Middle frontal gyrus (tissue), 1 donor: ENCODE results near the gene CACNA2D1.
"Not testable (repeated sequence)": the region's sequence is repeated elsewhere in the genome, so short reads cannot be mapped to it uniquely, and the experiment has no call there.

Source experiments
- DNase-seq: peaks from one replicate; pipeline ENCODE4 v3.0.0-alpha.2; 2015; ENCODE audit warnings: low spot score; ENCODE audit errors: extremely low spot score

Gene CACNA2D1

DNA sequence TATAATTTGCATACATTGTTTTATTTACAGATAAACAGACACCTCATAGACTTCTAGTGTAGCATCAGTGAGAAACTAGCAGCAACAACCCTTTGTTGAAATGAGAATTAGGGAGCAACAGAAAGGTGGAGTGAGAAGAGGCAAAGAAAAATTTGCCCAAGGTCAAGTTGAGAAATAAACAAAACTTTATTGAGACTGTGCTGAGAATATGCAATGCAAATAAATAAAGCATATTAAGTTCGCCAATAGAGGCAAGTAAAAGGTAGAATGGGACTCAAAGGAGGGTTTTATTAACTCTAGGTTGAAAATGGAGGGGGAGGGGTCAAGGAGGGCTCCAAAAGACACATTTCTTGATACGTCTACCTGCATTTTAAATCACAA, 49.7 kb downstream of the CACNA2D1 start:
- DNase-seq = no peak

DNA sequence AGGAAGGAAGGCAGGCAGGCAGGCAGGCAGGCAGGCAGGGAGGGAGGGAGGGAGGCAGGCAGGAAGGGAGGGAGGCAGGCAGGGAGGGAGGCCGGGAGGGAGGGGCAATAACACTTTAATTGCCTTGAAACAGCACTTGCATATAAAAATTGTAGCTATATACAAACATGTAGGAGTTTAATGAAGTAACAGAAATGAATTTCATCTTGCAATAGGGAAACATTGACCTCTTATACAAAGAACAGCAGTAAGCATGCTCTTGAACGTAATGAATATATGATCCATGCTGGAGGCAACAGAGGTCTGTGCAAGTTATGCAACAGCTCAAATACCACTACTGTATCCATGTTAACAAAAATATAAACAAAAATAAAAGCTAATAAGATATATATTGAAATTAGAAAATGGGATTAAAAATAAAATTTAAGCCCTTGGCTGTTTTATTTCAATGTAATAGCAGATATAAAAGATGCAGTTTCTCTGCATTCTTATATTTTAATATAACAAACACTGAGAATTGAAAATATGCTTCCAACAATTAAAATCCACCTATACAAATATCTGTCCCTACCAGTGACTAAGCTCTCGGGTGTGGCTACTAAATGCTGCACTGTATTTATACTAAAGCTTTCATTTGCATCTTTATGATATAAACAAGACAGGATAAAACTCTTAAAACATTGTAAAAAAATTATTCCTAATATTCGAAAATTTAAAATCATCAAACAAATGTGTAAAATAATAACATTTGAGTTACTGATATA, 50.3 kb downstream of the CACNA2D1 start:
- no peak for DNase-seq

DNA sequence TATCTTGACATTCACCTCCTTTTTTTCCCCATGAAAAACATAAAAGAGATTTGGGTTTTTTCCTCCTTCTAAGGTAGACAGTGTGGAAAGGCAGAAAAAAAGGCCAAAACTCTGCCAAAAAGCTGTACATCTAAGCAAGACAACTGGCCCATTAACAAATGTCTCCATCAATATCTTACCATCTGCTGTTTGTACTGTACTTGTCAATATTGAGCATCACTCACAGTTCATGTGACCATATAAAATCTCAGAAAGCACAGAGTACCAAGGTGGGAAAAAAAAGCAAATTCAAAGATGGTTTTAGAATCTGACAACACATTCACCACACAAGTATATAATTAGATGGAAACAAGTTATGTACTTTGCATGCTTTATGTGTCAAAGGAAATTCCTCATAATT, 52.6 kb downstream of the CACNA2D1 start:
- DNase-seq = no peak

DNA sequence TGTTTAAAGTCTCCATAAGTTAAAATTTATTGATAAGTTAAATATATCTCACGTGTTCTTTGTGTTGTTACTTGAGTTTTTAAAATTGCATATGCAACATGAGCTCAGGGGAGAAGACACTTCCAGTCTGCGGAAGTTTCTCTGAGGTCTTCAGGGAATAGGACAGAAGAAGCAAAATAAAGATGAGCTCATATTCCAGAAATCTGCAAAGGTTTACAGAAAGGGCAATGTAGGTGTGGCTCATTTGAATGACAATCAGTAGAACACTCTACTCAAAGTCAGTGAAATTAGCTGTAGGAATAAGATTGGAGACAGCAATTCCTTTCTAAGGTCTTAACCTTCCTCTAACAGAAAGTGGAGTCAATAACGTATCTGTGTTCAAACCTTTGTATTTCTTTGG, 53.7 kb downstream of the CACNA2D1 start:
- DNase-seq = no peak

DNA sequence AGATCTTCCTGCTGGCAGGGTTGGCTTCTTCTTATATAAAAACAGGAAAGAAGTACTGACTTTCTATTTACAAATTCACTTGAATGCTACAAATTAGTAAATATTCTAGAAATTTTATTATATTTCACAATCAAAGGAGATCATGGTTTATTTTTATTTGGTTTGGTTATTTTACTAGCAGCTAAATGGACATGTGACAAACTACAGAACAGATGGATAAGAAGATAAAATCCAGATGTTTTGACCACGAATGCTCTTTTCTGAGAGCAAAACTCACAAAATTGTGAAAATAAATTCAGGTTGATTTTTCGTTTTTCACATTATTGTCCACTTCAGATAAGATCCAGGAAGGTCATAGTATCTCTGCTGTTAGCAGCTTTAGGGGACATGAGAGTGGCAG, 55.4 kb downstream of the CACNA2D1 start:
- no peak for DNase-seq

DNA sequence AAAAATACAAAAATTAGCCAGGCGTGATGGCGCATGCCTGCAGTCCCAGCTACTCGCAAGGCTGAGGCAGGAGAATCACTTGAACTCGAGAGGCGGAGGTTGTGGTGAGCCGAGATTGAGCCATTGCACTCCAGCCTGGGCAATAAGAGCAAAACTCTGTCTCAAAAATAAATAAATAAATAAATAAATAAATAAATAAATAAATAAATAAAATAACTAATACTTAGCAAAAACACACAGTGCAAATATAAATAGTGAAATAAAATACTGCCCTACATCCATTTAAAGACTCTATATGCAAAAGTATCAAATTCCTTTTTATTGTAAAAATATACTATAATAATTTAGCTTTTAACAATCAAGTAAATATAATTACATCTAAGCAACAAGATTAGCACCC, 57.0 kb downstream of the CACNA2D1 start:
- DNase-seq = not testable (repeated sequence)

DNA sequence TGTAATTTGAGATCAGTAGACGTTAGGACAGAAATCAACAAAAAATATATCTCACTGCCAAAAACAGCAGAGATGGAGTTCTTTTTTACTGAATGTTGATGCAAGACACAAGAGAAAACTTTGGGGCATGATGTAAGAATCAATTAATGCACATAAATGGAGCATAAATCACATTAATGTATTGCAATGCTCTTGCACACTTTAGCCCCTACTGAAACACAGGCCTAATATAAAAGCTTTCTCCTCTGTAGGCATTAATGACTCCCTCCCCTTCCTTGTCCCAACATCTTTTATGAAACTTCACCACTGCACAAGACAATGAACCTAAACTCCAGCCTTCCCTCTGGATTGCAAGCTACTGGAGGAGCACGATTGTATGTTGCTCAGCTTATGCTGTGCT, 58.8 kb downstream of the CACNA2D1 start:
- no peak for DNase-seq

DNA sequence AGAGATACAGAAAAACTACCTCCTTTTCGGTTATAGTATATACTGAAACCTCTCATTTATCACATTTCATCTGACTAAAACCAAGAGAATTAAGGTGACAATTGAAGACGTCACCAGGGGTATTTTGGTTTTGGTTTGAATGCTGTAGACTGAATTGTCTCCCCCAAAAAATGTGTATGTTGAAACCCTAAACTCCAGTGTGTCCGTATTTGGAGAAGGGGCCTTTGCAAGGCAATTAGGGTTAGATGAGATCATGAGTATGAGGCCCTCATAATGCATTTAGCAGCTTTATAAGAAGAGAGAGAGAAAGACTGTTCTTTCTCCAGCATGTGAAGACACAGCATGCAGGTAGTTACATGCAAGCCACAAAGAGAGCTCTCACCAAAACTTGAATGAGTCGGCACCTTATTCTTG, 59.5 kb downstream of the CACNA2D1 start:
- DNase-seq = no peak

DNA sequence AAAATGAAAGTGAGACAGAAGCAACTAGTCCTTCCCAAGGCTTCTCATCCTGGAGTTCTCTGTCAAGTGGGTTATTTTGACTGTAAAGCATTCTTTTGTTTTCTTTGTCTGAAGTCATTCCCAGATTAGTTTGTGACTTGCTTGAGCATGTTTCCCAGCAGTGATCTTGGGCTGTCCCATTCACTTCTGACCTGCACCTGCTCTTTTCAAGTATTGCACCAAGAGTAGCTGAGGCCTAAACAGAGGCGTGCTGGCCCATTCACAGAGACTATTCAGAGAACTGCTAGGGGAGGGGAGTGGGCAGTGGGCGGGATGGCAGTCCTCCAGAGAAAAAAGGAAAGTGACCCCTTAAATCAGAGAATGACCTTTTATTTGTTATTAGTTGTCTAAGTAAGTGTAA, 61.3 kb downstream of the CACNA2D1 start:
- DNase-seq = no peak

DNA sequence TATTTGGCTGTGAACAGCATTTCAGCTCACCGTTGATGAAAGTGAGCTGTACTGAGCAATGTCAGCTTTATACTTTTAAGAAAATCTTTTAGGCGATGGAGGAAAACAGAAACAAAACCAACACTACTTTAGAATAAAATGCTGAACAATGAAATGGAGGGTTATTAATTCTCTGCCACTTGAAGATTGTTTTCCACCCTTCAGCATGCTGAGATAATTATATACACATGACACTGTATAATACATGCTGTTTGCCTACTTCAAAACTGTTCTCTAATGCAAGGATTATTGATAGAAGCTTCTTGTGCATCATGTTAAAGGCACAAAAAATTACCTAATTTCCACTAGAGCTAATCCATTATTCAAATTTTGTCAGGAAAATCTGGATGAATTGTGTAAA, 66.8 kb downstream of the CACNA2D1 start:
- DNase-seq = no peak

DNA sequence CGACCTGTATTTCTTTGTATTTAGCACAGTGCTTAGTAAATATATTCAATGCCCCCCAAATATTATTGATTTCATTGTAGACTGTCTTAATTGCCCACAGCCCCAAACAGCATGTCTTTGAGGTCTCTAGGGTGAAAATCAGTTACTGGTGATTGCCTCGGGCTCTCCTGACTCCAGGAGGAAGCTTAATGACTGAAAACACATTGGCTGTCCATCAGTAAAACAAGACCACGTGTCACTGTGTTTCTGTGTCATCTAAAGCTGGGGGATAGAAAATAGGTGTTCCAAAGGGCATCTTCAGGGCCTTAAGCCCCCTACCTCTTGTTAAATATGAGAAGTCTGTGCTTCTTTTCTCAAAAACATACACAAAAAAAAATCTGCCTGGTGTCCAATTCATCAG, 67.9 kb downstream of the CACNA2D1 start:
- DNase-seq = no peak

DNA sequence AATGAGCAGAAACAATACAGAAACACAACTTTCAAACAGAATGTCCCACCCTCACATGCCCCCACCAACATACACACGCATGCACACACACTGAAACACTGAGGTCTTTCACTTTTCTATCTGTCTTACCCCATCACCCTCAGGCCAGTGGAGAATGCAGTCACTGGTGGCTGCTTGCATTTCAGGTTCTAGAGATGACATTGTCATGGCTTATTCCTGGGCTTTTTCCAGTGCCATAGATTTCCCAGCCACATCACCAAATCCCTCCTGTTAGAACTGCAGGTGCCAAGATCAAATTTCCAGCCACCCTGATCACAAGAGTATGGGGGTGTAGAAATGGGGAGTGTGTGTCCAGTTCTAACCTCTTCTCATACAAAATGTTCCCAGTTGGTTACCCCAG, 68.4 kb downstream of the CACNA2D1 start:
- DNase-seq = no peak

DNA sequence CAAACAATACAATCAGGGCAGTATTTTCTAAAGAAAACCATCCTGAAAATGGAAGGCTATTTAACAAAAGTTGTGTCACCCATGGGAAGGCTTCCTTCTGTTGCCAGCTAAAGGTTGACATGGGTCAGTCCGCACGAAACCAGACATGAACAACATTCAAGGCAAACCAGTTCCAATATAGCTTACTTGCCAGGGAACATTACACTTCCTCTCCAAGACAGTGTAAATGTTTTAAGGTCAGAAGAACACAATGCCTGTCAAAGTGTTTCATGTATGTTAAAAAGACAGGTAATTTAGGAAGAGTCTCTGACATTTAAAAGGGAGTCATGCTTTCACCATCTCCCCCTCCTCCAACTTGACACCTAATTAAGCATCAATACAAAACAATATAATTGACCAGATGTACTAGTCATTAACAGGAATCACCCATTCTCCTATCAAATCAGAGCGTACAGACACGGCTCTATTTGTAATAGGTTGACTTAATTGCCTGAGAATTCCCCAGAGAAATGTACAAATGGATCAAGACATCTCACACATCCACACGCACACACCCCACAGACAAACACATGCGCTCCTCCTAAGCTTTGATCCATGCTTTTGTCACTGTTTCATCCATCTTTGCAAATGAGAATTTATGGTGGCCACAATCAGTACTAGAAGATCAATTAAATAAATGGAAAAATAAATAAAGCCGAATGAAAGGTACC, 69.5 kb downstream of the CACNA2D1 start:
- DNase-seq = no peak

DNA sequence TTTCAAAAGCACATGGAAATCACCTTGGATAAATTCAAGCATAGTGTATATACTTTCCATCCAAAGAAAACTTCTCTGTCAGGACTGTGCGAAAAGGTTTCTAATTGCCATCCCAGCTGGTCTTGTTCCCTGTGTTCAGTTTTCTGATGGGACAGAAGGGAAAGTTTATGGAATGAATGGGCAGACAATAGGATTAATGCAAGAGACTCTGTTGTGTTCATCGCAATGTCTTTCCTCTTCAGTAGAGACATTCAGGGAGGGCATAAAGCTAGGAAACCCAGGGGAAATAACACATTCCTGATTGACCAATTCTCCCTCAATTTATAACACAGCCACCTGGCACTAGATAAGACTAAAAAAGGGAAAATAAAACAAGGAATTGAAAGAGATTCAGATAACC, 78.9 kb downstream of the CACNA2D1 start:
- DNase-seq = no peak

DNA sequence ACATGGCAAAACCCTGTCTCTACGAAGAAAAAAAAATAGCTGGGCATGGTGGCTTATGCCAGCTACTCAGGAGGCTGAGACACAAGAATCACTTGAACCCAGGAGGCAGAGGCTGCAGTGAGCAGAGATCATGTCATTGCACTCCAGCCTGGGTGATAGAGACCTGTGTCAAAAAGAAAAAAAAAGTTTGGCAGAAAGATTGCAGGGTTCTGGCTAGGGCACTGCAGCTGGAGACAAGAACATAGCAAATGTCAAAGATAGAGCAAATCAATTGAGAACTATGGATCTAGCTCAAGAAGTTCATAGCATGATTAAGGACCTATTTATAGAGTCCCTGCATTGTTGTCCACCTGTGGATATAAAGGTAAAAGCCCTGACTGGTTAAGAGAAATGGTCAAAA, 79.5 kb downstream of the CACNA2D1 start:
- DNase-seq = no peak

DNA sequence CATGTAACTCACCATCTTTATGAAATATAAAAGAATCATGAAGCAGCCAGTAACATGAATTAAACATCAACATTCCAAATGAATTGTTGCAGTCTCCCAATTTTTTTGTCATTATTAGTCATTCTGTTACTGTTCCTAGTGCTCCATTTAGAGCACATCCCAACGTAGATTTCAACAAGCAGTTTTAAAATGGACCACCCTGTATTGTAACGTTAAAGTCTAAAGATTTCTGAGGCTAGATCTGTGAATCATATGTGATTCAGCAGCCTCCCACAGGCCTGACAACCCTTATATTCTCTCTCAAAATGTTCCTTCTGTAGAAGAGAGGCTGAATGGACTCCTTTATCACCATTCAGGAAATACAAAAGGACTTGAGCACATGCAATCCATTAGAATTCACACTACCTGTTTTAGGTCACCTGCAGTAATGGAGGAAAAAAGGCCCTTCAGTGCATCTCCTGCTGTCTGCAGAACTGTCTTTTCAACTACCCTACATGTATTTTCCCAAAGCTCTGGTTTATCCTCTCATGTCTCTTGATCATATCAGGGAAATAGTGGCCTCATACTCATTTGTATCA, 81.4 kb downstream of the CACNA2D1 start:
- DNase-seq = no peak

DNA sequence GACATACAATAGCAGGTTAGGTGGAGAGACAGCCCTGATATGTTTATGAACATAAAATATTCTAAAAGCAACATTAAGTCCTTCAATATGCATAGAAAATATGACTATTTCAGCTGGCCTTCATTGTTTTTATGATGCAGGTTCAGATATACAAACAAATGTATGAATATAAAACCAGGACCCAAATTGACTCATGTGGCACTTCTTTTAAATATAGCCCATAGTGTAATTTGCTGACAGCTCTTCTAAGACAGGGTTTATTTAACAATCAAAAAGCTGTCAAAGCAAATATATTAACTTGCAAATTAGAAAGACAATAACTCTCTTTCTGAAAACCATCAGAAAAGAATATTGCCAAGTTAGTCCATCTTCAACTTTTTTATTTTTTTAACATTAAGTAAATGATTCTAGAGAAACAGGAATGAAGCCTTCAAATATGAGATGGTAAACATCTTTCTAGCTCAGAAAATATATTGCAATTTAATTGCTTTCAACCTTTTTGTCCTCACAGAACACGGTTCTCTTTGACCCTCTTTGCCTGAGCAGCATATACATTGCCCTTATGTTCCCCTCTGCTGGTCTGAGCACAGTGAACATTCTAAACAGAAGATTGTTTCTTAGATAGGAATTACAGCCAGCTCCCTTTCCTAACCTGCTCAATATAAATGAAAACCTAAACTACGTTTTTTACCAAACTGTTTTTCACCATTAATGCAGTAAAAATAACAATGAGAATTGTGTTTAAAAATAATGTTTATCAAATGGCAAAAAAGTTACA, 82.8 kb downstream of the CACNA2D1 start:
- DNase-seq = no peak

DNA sequence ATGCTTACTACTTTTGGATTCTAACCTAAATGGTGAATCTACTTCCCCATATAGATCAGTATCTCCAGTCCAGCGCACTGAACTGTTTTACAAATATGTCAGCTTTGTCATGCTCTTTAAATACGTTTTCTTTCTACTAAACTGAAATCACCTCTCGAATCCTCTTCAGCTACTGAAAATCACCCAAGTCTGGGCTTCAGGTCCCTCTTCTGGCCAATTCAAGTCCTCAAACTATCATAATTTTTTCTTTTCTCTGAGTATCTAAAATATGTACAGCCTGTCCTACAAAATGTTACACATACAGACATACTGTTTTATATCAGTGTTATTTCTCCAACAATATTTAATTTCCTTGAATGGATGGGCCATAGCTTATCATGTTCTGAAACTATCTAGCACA, 84.2 kb downstream of the CACNA2D1 start:
- no peak for DNase-seq

DNA sequence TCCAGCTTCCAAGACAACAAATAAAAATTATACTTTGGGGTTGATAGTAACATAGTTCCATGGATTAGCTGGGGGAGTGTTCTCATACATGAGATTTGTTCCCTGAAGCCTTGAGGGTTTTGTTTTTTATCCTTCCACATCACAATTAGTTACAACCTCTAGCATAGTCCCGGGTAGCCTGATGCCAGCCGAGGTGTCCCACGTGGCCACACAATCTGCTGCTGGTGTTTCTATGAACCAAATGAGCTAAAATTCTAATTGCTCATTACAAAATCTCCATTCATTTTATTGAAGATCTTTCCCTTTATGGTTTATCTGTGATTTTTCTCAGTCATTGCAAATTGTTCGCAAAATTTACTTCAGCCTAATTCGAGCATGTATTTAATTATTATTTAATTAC, 84.7 kb downstream of the CACNA2D1 start:
- DNase-seq = no peak

DNA sequence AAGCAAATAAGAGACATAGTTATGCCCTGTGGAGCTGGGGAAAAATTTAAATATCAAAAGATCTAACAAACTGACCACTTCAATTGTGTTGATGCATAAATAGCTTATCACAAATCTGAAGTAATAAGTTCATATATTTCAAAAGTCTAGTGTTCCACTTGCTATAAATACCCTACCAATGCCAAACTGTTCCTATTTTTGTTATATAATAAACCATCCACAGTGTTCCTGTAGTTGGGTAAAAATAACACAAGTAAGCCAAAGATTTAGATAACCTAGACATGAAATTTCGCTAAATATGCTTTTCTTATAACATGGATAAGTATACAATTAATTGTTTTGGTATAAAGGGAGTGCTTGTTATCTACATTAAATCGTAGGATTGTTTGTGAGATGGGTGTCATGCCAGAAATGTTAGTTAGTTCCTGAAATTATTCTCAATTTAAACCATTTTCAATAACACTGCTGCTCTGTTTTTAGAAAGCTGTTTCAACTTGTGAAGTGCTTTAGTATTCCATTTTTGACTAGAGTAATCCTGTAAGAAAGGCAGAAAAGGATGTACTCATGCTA, 85.5 kb downstream of the CACNA2D1 start:
- no peak for DNase-seq

DNA sequence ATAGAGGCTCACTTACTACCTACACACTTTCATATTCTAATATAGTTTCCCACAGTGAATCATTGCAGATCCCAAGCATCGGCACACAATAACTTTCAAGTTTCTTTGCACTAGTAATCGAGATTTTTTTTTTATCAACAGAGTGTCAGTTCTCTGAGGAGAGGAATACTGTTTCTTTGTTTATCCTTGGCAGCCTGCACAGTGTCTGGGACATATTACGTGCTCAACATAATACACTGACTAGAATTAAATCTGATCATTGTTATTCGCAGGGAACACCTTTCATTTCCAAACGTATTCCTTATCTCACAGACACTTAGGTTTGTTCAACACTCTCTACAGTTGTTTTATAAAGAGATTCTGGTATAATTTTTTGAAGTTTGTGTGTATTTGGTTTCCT, 95.3 kb downstream of the CACNA2D1 start:
- DNase-seq = no peak

DNA sequence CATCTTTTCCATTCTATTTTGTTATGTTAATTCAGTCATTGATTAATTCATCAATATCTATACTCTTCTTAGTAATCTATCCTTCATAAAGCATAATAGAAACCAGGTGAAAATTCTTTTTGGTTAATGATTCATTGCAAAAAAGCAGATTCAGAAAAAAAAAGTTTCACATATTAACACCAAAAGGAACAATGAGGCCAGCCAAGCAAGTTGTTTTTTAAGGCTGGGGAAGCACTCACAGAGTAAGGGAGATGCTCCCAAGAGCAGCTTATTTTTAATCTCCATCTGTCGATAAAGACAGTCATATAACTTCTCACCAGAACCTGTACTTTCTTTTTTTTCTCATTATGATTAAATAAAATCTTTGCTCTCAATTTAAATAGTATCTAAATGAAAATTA, 95.8 kb downstream of the CACNA2D1 start:
- no peak for DNase-seq
